GDM1 (cell line): ENCODE data around the gene GDAP1L1.
"Not testable (repeated sequence)": the region's sequence is repeated elsewhere in the genome, so short reads cannot be mapped to it uniquely, and the experiment has no call there.

ENCODE experiments used
- DNase-seq: peaks from one replicate; lab custom pipeline; 2025; lab: John Stamatoyannopoulos, UW

Gene GDAP1L1

GRCh38 chr20:44219791-44220190 lies 27.3 kb upstream of the GDAP1L1 start:
- no peak for DNase-seq

- DNase-seq: no peak
Measured at GRCh38 chr20:44221368-44221954, 25.6 kb upstream of the GDAP1L1 start.

GRCh38 chr20:44222027-44222426 lies 25.1 kb upstream of the GDAP1L1 start:
- DNase-seq: no peak

GRCh38 chr20:44222633-44223368 lies 24.3 kb upstream of the GDAP1L1 start:
- DNase-seq: no peak

GRCh38 chr20:44223721-44224120 lies 23.4 kb upstream of the GDAP1L1 start:
- DNase-seq: no peak

- no peak for DNase-seq
Measured at GRCh38 chr20:44224637-44225036, 22.5 kb upstream of the GDAP1L1 start.

GRCh38 chr20:44228465-44229258 lies 18.4 kb upstream of the GDAP1L1 start:
- DNase-seq: no peak

- no peak for DNase-seq
Measured at GRCh38 chr20:44231193-44231592, 15.9 kb upstream of the GDAP1L1 start.

DNA sequence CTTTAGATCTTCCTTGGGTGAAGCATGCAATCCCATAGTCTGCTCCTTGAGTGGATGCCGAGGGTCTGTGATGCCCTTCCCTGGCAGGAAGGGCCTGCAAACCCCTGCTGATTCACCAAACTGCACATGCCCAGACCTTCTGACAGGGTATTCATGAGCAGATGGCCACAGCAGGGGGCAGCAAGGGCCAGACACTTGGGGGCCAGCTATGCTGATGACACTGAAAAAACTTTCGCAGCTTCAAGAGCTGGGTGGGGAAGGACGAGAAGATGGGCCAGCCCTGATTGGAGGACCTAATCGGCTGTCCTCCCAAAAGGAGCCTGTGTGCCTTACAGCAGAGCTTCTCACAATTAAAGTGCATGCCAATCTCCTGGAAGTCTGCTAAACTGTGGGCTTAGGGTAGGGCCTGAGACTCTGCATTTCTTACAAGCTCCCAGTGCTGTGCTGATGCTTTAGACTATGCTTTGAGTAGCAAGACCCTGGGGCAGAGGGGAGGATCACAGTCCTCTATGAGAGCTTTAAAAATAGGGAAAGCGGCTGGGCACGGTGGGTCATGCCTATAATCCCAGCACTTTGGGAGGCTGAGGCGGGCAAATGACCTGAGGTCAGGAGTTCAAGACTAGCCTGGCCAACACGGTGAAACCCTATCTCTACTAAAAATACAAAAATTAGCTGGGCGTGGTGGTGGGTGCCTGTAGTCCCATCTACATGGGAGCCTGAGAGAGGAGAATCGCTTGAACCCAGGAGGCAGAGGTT lies 15.2 kb upstream of the GDAP1L1 start:
- DNase-seq: no peak

GRCh38 chr20:44232469-44232856 lies 14.6 kb upstream of the GDAP1L1 start:
- DNase-seq: not testable (repeated sequence)

DNA sequence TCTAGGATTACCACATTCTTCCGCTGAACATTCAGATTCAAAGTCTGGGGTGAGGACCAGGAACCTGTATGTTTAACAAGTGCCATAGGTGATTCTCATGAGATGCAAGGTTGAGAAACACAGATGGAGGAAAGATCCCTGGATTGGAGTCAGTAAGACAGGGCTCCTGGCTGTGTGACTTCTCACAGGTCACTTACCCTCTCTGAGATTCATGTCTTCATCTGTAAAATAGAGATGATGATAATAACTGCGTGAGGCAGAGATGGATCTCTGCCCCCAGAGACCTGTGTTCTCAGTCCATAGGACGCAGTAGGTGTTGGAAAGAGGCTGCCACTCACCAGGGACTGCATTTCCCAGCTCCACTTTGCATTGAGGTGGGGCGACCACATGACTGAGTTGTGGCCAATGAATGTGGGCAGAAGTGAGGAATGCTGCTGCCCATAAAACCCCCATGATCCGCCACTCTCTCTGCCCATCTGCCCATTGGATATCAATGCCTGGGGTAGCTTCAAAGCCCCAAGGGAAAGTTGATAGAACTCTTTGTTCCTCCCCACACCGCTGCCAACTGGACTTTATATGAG lies 13.6 kb upstream of the GDAP1L1 start:
- no peak for DNase-seq

- no peak for DNase-seq
Measured at GRCh38 chr20:44234566-44235317, 12.4 kb upstream of the GDAP1L1 start.

DNA sequence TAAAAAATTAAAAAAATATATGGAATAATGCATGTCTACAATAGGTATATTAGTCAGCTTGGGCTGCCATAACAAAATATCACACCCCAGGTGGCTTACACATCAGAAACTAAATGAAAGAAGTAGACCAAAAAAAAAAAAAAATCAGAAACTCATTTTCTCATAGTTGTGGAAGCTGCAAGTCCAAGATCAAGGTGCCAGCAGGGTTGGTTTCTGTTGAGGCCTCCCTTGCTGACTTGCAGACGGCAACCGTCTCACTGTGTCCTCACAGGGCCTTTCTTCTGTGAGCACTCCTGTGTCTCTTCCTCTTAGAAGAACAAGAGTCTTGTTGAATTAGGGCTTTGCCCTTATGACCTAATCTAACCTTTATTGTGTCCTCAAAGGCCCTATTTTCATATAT lies 11.4 kb upstream of the GDAP1L1 start:
- no peak for DNase-seq

DNA sequence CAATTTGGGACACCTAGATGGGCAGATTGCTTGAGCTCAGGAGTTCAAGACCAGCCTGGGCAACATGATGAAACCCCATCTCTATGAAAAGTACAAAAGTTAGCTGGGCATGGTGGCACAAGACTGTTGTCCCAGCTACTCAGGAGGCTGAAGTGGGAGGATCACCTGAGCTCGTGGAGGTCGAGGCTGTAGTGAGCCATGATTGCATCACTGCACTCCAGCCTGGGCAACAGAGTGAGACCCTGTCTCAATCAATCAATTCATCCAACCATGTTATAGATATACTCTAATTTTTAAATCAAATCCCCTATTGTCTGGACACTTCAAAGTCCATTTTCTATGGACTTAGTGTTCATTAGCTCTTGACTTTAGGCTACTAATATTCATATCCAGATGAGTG lies 10.3 kb upstream of the GDAP1L1 start:
- not testable (repeated sequence) for DNase-seq

GRCh38 chr20:44241796-44242195 lies 5.3 kb upstream of the GDAP1L1 start:
- no peak for DNase-seq

GRCh38 chr20:44245977-44246376 lies 1.1 kb upstream of the GDAP1L1 start:
- DNase-seq: no peak

DNA sequence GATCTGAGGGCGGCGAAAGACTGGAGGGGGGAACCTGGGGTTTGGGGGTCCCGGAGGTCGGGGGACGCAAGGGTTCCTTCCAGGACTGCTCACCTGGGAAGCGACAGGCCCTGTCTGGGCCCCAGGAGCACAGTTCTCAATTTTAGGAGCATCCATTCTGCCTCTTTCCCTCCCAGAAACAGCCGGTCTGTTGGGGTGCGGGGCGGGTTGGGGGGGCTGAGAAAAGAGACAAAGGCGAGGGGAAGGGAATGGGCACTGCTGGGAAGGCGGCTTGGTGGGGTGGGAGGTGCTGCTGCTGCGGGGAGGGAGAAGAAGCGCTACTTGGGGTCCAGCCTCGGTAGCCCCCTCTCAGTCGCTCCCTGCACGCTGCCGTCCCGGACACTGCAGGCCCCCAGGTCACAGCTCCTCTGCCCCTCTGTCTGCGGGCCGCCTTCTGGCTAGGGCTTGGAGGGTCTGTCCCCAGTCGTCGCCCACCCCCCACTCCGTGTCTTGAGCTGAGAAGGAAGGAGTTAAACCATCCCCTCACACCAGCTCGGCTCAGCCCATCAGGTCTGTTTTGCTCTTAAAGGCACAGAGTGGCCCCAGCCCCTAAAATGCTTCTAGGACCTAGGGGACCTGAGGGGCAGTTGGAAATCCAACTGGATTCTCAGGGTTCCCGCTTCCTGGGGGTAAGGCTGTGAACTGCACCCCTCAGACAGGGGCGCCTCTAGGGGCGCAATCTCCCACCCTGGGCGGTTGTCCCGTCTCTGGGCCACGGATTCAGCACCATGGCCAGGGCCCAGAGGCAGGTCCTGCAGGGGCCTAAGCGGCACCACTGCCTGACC lies 690 bp downstream of the GDAP1L1 start:
- DNase-seq: no peak

GRCh38 chr20:44248410-44248759 lies 1.3 kb downstream of the GDAP1L1 start:
- DNase-seq: no peak

GRCh38 chr20:44251284-44251683 lies 4.2 kb downstream of the GDAP1L1 start:
- DNase-seq: no peak

DNA sequence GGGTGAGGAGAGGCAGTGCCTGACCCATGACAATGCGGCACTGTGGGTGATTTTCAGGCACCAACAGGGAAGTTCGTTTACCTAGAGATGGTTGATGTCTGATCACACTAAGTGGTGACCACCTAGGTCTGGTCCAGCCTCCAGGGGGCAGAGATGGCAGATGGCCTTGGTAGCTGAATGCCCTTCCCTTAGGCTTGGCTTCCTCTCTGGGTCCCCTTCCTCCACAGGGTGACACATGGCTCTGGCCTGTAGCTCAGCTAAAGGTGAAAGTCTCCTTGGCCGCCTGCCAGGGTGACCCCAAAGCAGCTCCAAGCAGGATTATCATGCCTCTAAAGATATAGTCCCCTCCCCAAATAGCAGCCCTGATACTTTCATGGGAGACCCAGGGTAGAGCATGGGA lies 6.4 kb downstream of the GDAP1L1 start:
- no peak for DNase-seq
